H1 (cell line): Measurements from ENCODE around the gene BTG3. TPM values are rescaled to one million over a fixed set of nuclear protein-coding genes. Genes with fewer than 3 reads are reported as not detected.

Experiments used
- CTCF ChIA-PET: fragments of 300-600 bp; sonication (Branson Sonifier 250); formaldehyde crosslinking; loops from one replicate; lab custom pipeline; 2021; ENCODE audit not compliant: partially characterized antibody; lab: Charles Lee
- POLR2A ChIA-PET: fragments of 300-600 bp; sonication (Branson Sonifier 250); formaldehyde crosslinking; loops from one replicate; lab custom pipeline; 2021; ENCODE audit warnings: inconsistent platforms; ENCODE audit not compliant: partially characterized antibody; lab: Charles Lee
- DNase-seq, 2 experiments: peaks; one replicate each; pipeline versions ENCODE4 v3.0.0 to v3.0.0-alpha.2; 2010 to 2022; ENCODE audit warnings: low spot score in 2 of 2, low read depth in 1 of 2, mixed read lengths in 1 of 2
- FAIRE-seq: peaks from 2 replicates; lab custom pipeline; 2011; peaks lifted over from hg19 to GRCh38; lab: Jason Lieb, UNC
- H2AFZ ChIP-seq: 2 replicates; pipeline ENCODE4 v1.8.1; 2012; ENCODE audit warnings: low read length, inconsistent platforms
- H2AK5ac ChIP-seq: 2 replicates; pipeline ENCODE4 v1.6.1; 2013; ENCODE audit warnings: low read depth, low read length
- H2BK120ac ChIP-seq: replicated peaks from 2 replicates; pipeline ENCODE3; 2013; ENCODE audit warnings: low read depth, low read length, inconsistent platforms
- H2BK12ac ChIP-seq: 2 replicates; pipeline ENCODE4 v1.6.1; 2013; ENCODE audit warnings: low read depth, low read length
- H2BK15ac ChIP-seq: 2 replicates; pipeline ENCODE4 v1.6.1; 2013; ENCODE audit warnings: low read length
- H2BK20ac ChIP-seq: 2 replicates; pipeline ENCODE4 v1.6.1; 2013; ENCODE audit warnings: low read length
- H2BK5ac ChIP-seq: 2 replicates; pipeline ENCODE4 v1.6.1; 2013; ENCODE audit warnings: low read depth, low read length
- H3K14ac ChIP-seq: 2 replicates; pipeline ENCODE4 v1.6.1; 2013; ENCODE audit warnings: inconsistent platforms; ENCODE audit not compliant: insufficient read length
- H3K18ac ChIP-seq: 2 replicates; pipeline ENCODE4 v1.6.1; 2013; ENCODE audit warnings: low read length; ENCODE audit errors: extremely low read depth
- H3K23ac ChIP-seq: 2 replicates; pipeline ENCODE4 v1.6.1; 2013; ENCODE audit warnings: inconsistent platforms; ENCODE audit not compliant: insufficient read length
- H3K23me2 ChIP-seq: 2 replicates; pipeline ENCODE4 v1.6.1; 2013; ENCODE audit warnings: low read depth, low read length
- H3K27ac ChIP-seq: 2 replicates; pipeline ENCODE4 v1.6.1; 2011; ENCODE audit warnings: low read depth, low read length, inconsistent platforms
- H3K27me3 ChIP-seq, 4 experiments: replicated peaks in 1 of 4; 1 replicate in 1 of 4; 2 replicates in 3 of 4; pipeline versions ENCODE4 v1.6.1 to v1.8.1; 2011 to 2013; ENCODE audit warnings: low read length in 3 of 4, mild to moderate bottlenecking in 3 of 4, inconsistent platforms in 2 of 4, mixed read lengths in 2 of 4, moderate library complexity in 1 of 4; ENCODE audit not compliant: control insufficient read depth in 3 of 4, insufficient read depth in 3 of 4; ENCODE audit errors: extremely low read depth in 1 of 4
- H3K36me3 ChIP-seq, 4 experiments: 2 replicates each; pipeline versions ENCODE4 v1.6.1 to v1.8.1; 2011 to 2013; ENCODE audit warnings: mild to moderate bottlenecking in 4 of 4, low read length in 3 of 4, moderate library complexity in 2 of 4, control low read depth in 1 of 4, inconsistent platforms in 1 of 4; ENCODE audit not compliant: insufficient read depth in 4 of 4, control insufficient read depth in 2 of 4
- H3K4ac ChIP-seq: replicated peaks from 2 replicates; pipeline ENCODE3; 2013; ENCODE audit warnings: low read length, low read depth, mixed read lengths, inconsistent platforms; ENCODE audit not compliant: insufficient read length
- H3K4me1 ChIP-seq, 4 experiments: replicated peaks in 1 of 4; 1 replicate in 1 of 4; 2 replicates in 3 of 4; pipeline versions ENCODE4 v1.6.1 to v1.8.1; 2011 to 2013; ENCODE audit warnings: low read length in 3 of 4, inconsistent platforms in 2 of 4, mixed read lengths in 1 of 4; ENCODE audit not compliant: insufficient read depth in 4 of 4, control insufficient read depth in 3 of 4
- H3K4me2 ChIP-seq, 2 experiments: 2 replicates each; pipeline versions ENCODE4 v1.6.1 to v1.8.1; 2011 to 2013; ENCODE audit warnings: low read depth in 2 of 2, low read length in 2 of 2, control low read depth in 1 of 2, inconsistent platforms in 1 of 2, mild to moderate bottlenecking in 1 of 2; ENCODE audit not compliant: insufficient read depth in 1 of 2
- H3K4me3 ChIP-seq, 4 experiments: fragments of 200-600, 300-600 bp in 1 of 4; sonication (generic), shearing (Covaris generic), sonication (Bioruptor Twin) in 1 of 4; 2 replicates each; pipeline versions ENCODE4 v1.5.1 to v1.8.1; 2011 to 2016; ENCODE audit warnings: low read length in 4 of 4, low read depth in 3 of 4, control low read depth in 2 of 4, inconsistent platforms in 2 of 4, mild to moderate bottlenecking in 2 of 4, mixed read lengths in 1 of 4, moderate library complexity in 1 of 4; ENCODE audit not compliant: insufficient read depth in 2 of 4; ENCODE audit errors: extremely low read depth in 1 of 4
- H3K56ac ChIP-seq: replicated peaks from 2 replicates; pipeline ENCODE3; 2013; ENCODE audit warnings: low read depth, mild to moderate bottlenecking, mixed read lengths, low read length, inconsistent platforms; ENCODE audit not compliant: insufficient read length
- H3K79me1 ChIP-seq: 2 replicates; pipeline ENCODE4 v1.6.1; 2013; ENCODE audit warnings: low read depth, low read length, control low read depth
- H3K79me2 ChIP-seq, 2 experiments: 2 replicates each; pipeline versions ENCODE4 v1.6.1 to v1.8.1; 2012 to 2013; ENCODE audit warnings: low read length in 2 of 2, mild to moderate bottlenecking in 2 of 2, inconsistent platforms in 1 of 2; ENCODE audit not compliant: insufficient read depth in 2 of 2, control insufficient read depth in 1 of 2
- H3K9ac ChIP-seq, 4 experiments: replicated peaks in 1 of 4; 1 replicate in 1 of 4; 2 replicates in 3 of 4; pipeline versions ENCODE4 v1.6.1 to v1.8.1; 2011 to 2013; ENCODE audit warnings: low read depth in 3 of 4, low read length in 3 of 4, control low read depth in 2 of 4, mild to moderate bottlenecking in 2 of 4, moderate library complexity in 2 of 4, inconsistent platforms in 1 of 4; ENCODE audit errors: extremely low read depth in 1 of 4
- H3K9me3 ChIP-seq, 2 experiments: 2 replicates each; pipeline versions ENCODE4 v1.6.1 to v1.8.1; 2012 to 2013; ENCODE audit warnings: mild to moderate bottlenecking in 2 of 2, moderate library complexity in 2 of 2, control low read depth in 1 of 2, inconsistent platforms in 1 of 2, low read depth in 1 of 2, low read length in 1 of 2, mixed read lengths in 1 of 2; ENCODE audit not compliant: insufficient read depth in 2 of 2
- H4K20me1 ChIP-seq, 2 experiments: replicated peaks in 1 of 2; 2 replicates each; pipeline versions ENCODE3 to v1.8.1; 2011 to 2013; ENCODE audit warnings: inconsistent platforms in 2 of 2, low read length in 2 of 2, mild to moderate bottlenecking in 1 of 2; ENCODE audit not compliant: insufficient read depth in 2 of 2, control insufficient read depth in 1 of 2
- H4K5ac ChIP-seq: 2 replicates; pipeline ENCODE4 v1.6.1; 2013; ENCODE audit warnings: low read length, low read depth, mixed read lengths, inconsistent platforms; ENCODE audit not compliant: insufficient read length
- H4K8ac ChIP-seq: 2 replicates; pipeline ENCODE4 v1.8.0; 2013; ENCODE audit warnings: mild to moderate bottlenecking, moderate library complexity, low read length, inconsistent platforms; ENCODE audit not compliant: insufficient read depth; ENCODE audit errors: extremely low read depth
- H4K91ac ChIP-seq: replicated peaks from 2 replicates; pipeline ENCODE3; 2013; ENCODE audit warnings: low read length, mixed read lengths, inconsistent platforms; ENCODE audit not compliant: insufficient read length
- ATF2 ChIP-seq: IDR thresholded peaks from 2 replicates; pipeline ENCODE4 v1.6.1; 2012; ENCODE audit warnings: low read length, inconsistent platforms
- BACH1 ChIP-seq: IDR thresholded peaks from 2 replicates; pipeline ENCODE4 v1.6.1; 2012; ENCODE audit warnings: low read length, improper control_type of control experiment
- CEBPB ChIP-seq: IDR thresholded peaks from 2 replicates; pipeline ENCODE4 v1.6.1; 2012; ENCODE audit warnings: low read depth, low read length
- EZH2 ChIP-seq: fragments of 200-600 bp; sonication (generic); IDR thresholded peaks from 2 replicates; pipeline ENCODE4 v1.7.1; 2012; ENCODE audit warnings: low read depth, mild to moderate bottlenecking, moderate library complexity, low read length, inconsistent platforms; ENCODE audit not compliant: severe bottlenecking
- GABPA ChIP-seq: IDR thresholded peaks from 2 replicates; pipeline ENCODE4 v1.6.1; 2011; ENCODE audit warnings: mild to moderate bottlenecking, low read length, moderate library complexity, borderline replicate concordance; ENCODE audit not compliant: insufficient read depth
- GTF2F1 ChIP-seq: IDR thresholded peaks from 2 replicates; pipeline ENCODE4 v1.6.1; 2012; ENCODE audit warnings: low read depth, low read length, improper control_type of control experiment, borderline replicate concordance
- KDM4A ChIP-seq: IDR thresholded peaks from one replicate; pipeline ENCODE4 v1.7.1; 2012; ENCODE audit warnings: low read depth, mild to moderate bottlenecking, moderate library complexity, low read length, inconsistent platforms; ENCODE audit not compliant: severe bottlenecking
- MAX ChIP-seq: IDR thresholded peaks from 2 replicates; pipeline ENCODE4 v1.6.1; 2012; ENCODE audit warnings: inconsistent platforms
- RFX5 ChIP-seq: IDR thresholded peaks from 2 replicates; pipeline ENCODE4 v1.6.1; 2011; ENCODE audit warnings: low read depth, low read length, improper control_type of control experiment, borderline replicate concordance
- RNF2 ChIP-seq: fragments of 200-900, 300-1000 bp; sonication (generic); IDR thresholded peaks from 2 replicates; pipeline ENCODE4 v1.7.1; 2016; ENCODE audit warnings: borderline replicate concordance, low read depth, mild to moderate bottlenecking, antibody characterized with exemption, low read length; ENCODE audit not compliant: poor library complexity, severe bottlenecking; ENCODE audit errors: missing control alignments
- SIRT6 ChIP-seq: IDR thresholded peaks from one replicate; pipeline ENCODE4 v1.7.1; 2012; ENCODE audit warnings: low read length, inconsistent platforms
- SP1 ChIP-seq: IDR thresholded peaks from 2 replicates; pipeline ENCODE4 v1.6.1; 2011; ENCODE audit warnings: low read depth, low read length
- SRF ChIP-seq: IDR thresholded peaks from 2 replicates; pipeline ENCODE4 v1.6.1; 2011; ENCODE audit warnings: mild to moderate bottlenecking, low read depth, low read length, moderate library complexity
- WGBS, 2 experiments: shearing (Covaris generic) in 1 of 2; methylation state at CpG; one replicate each; pipeline versions ENCODE4 v1.1.6 to v1.1.7; 2013 to 2015; ENCODE audit warnings: low lambda C conversion rate in 2 of 2, mixed read lengths in 2 of 2, inconsistent platforms in 1 of 2, low coverage in 1 of 2, missing lambda C conversion rate in 1 of 2; ENCODE audit not compliant: insufficient replicate concordance in 2 of 2, insufficient coverage in 1 of 2, insufficient read length in 1 of 2; ENCODE audit errors: extremely low coverage in 1 of 2, missing lambda C conversion rate in 1 of 2; 5-methylcytosine and 5-hydroxymethylcytosine counted together
- polyA plus RNA-seq, 7 experiments: library from polyadenylated mRNA; depleted of rRNA in 3 of 7; stranded (reverse) in 5 of 7; unstranded in 2 of 7; fragments of >200 nt in 5 of 7; fragments of 200-250 nt in 2 of 7; gene quantifications; 1 replicate in 5 of 7; 2 replicates in 1 of 7; 4 replicates in 1 of 7; pipeline versions ENCODE4 v1.2.1 to v1.2.3, GENCODE V29; 2011 to 2013; ENCODE audit warnings: missing spikeins in 2 of 7, mixed read lengths in 2 of 7
- total RNA-seq: library from RNA; stranded (reverse); fragmentation: NEBNext Ultra II Directional; extraction: Animal tissue kit (Norgen Biotek cat#: 25700); gene quantifications from 2 replicates; pipeline ENCODE4 v1.2.1, GENCODE V29; 2021

BTG3 gene
- total and polyA plus RNA-seq, 2 of the 8 experiments (the other 6 are each of a cell fraction or from before 2014, with no cell fraction given): 13.6 to 25.9 TPM

- H2BK20ac ChIP-seq: no peak overlapping the region
- H3K4ac ChIP-seq: no peak overlapping the region
- no peaks in the 10 kb centered on the region for H4K20me1 ChIP-seq
- H3K9me3 ChIP-seq: no peaks in the 10 kb centered on the region
- H3K27ac ChIP-seq: no peak overlapping the region
- H3K9ac ChIP-seq: no peak overlapping the region
- H2BK120ac ChIP-seq: no peak overlapping the region
- WGBS, 2 experiments: 89% methylated on average over 2 of the region's 2 CpGs; no CpG with 5 or more reads in 1 of the 2 experiments
- H3K4me3 ChIP-seq: no peak overlapping the region
- CTCF ChIA-PET: interaction anchor here (0.5 to 1.3 kb wide), 2 partner anchors 23 to 304 kb away, joined by 4 read pairs; no protein-coding TSS in a partner anchor
- no peak overlapping the region for H3K14ac ChIP-seq
- H2BK5ac ChIP-seq: no peak overlapping the region
- POLR2A ChIA-PET: no interaction called here
- H3K23ac ChIP-seq: no peak overlapping the region
- H3K4me2 ChIP-seq: no peak overlapping the region
- H3K56ac ChIP-seq: no peak overlapping the region
- DNase-seq: no peak
- no peaks in the 10 kb centered on the region for H3K79me1 ChIP-seq
- no peaks in the 10 kb centered on the region for H3K4me1 ChIP-seq
- H4K8ac ChIP-seq: no peak overlapping the region
- H4K5ac ChIP-seq: no peak overlapping the region
- H3K79me2 ChIP-seq: no peaks in the 10 kb centered on the region
- no peaks in the 10 kb centered on the region for H3K23me2 ChIP-seq
- H3K27me3 ChIP-seq: no peaks in the 10 kb centered on the region
- no peak overlapping the region for H3K18ac ChIP-seq
- no peak for FAIRE-seq
- H2AFZ ChIP-seq: no peak overlapping the region
- H2BK15ac ChIP-seq: no peak overlapping the region
- no peak overlapping the region for H2AK5ac ChIP-seq
- no peaks in the 10 kb centered on the region for H3K36me3 ChIP-seq
- no peak overlapping the region for H4K91ac ChIP-seq
- H2BK12ac ChIP-seq: no peak overlapping the region
- no peak for TF ChIP-seq ATF2
- no peak for TF ChIP-seq SIRT6
- no peak for TF ChIP-seq MAX
- TF ChIP-seq CEBPB: no peak
- TF ChIP-seq BACH1: no peak
- TF ChIP-seq GABPA: no peak
- no peak for TF ChIP-seq RFX5
- no peak for TF ChIP-seq SRF
- no peak for TF ChIP-seq KDM4A
- TF ChIP-seq RNF2: no peak
- no peak for TF ChIP-seq GTF2F1
- TF ChIP-seq EZH2: no peak
- TF ChIP-seq SP1: no peak
Observed at GRCh38 chr21:17622018-17622417, 9.3 kb upstream of the BTG3 start.
